ENCODE measurements around the gene ABHD14A. TPM values are rescaled to one million over a fixed set of nuclear protein-coding genes. Genes with fewer than 3 reads are reported as not detected.

The ABHD14A gene
- total RNA-seq, 1 experiment from 2014 or later, result 9.9 TPM

GRCh38 chr3:51963951-51964451 lies 10.9 kb upstream of the ABHD14A start:
- no peaks in the 10 kb centered on the region for H4K20me1 ChIP-seq (ENCODE audit: insufficient read depth)
- H3K79me2 ChIP-seq (ENCODE audit: low read depth), result no peaks in the 10 kb centered on the region
- H3K36me3 ChIP-seq (ENCODE audit: low read depth), result no peaks in the 10 kb centered on the region
- DNase-seq, result no peak
- no peak overlapping the region for H3K4me2 ChIP-seq
- POLR2A ChIA-PET (ENCODE audit: unreplicated experiment), result no interaction called here
- CTCF ChIA-PET, result interaction anchor here (0.6 kb wide), 1 partner anchor 1107 kb away, joined by 6 read pairs; no protein-coding TSS in a partner anchor
- no peaks in the 10 kb centered on the region for H3K9me3 ChIP-seq (ENCODE audit: insufficient read depth, low read depth)
- peaks cover 6% of the 10 kb centered on the region; the same call in 1 of the 2 replicates for H3F3A ChIP-seq (ENCODE audit: insufficient read depth, low read depth)
- no peak for TF ChIP-seq EZH2 (IDR thresholded peaks at IDR 0.05; ENCODE audit: low read depth)
- TF ChIP-seq, protein P1, sequence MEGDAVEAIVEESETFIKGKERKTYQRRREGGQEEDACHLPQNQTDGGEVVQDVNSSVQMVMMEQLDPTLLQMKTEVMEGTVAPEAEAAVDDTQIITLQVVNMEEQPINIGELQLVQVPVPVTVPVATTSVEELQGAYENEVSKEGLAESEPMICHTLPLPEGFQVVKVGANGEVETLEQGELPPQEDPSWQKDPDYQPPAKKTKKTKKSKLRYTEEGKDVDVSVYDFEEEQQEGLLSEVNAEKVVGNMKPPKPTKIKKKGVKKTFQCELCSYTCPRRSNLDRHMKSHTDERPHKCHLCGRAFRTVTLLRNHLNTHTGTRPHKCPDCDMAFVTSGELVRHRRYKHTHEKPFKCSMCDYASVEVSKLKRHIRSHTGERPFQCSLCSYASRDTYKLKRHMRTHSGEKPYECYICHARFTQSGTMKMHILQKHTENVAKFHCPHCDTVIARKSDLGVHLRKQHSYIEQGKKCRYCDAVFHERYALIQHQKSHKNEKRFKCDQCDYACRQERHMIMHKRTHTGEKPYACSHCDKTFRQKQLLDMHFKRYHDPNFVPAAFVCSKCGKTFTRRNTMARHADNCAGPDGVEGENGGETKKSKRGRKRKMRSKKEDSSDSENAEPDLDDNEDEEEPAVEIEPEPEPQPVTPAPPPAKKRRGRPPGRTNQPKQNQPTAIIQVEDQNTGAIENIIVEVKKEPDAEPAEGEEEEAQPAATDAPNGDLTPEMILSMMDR (conservative IDR thresholded peaks at IDR 0.05), result no peak
- intact Hi-C loops (cut with micrococcal nuclease; ENCODE audit: unreplicated experiment), result no loop called here
- H3K4me3 ChIP-seq, result no peak overlapping the region
- H3K9me2 ChIP-seq (ENCODE audit: insufficient read depth), result no peaks in the 10 kb centered on the region
- no peaks in the 10 kb centered on the region for H3K27me3 ChIP-seq (ENCODE audit: insufficient read depth, low read depth)
- H3K4me1 ChIP-seq (replicated peaks; ENCODE audit: insufficient read depth), result peaks cover 4% of the 10 kb centered on the region; the same call in 1 of the 2 replicates
- BruUV-seq (replicated peaks), result no TSS peak
- no peak overlapping the region for H3K27ac ChIP-seq
- H2AFZ ChIP-seq, result no peak overlapping the region

DNA sequence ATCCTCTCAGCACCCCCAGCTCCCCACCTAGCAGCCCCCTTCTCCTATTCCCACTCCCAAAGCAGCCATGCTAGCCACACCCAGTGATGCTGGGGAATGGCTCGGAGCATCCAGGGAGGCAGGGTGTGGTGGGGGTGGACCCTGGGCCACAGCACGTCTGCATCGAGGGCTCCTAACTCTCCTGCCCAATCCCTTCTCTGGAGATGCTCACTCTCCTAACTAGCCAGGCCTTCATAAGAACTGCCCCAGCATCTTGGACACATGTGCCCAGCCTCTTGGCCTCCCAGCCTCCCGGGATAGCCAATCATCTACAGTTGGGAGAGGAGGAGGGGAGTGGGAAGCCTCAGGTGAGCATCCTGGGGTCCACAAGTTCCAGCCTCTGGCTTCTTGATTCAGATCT lies 10.3 kb upstream of the ABHD14A start:
- no peak for DNase-seq
- Histone ChIP-seq H3K9me3 (ENCODE audit: insufficient read depth, low read depth) (no peaks in the 10 kb centered on the region), H4K20me1 (ENCODE audit: insufficient read depth) (no peaks in the 10 kb centered on the region), H2AFZ (no peak overlapping the region), H3K4me3 (no peak overlapping the region), H3K27me3 (ENCODE audit: insufficient read depth, low read depth) (no peaks in the 10 kb centered on the region), H3K4me1 (replicated peaks; ENCODE audit: insufficient read depth) (peaks cover 4% of the 10 kb centered on the region; the same call in 1 of the 2 replicates), H3K79me2 (ENCODE audit: low read depth) (no peaks in the 10 kb centered on the region), H3K36me3 (ENCODE audit: low read depth) (no peaks in the 10 kb centered on the region), H3K9me2 (ENCODE audit: insufficient read depth) (no peaks in the 10 kb centered on the region), H3K4me2 (no peak overlapping the region), H3F3A (ENCODE audit: insufficient read depth, low read depth) (peaks cover 12% of the 10 kb centered on the region), H3K27ac (no peak overlapping the region)
- CTCF ChIA-PET, result no interaction called here
- BruUV-seq (replicated peaks), result no TSS peak
- TF ChIP-seq, protein P1 (conservative IDR thresholded peaks at IDR 0.05), result no peak
- TF ChIP-seq EZH2 (IDR thresholded peaks at IDR 0.05; ENCODE audit: low read depth), result no peak
- POLR2A ChIA-PET (ENCODE audit: unreplicated experiment), result no interaction called here
- intact Hi-C loops (cut with micrococcal nuclease; ENCODE audit: unreplicated experiment), result no loop called here

- no peak for TF ChIP-seq EZH2 (IDR thresholded peaks at IDR 0.05; ENCODE audit: low read depth)
- TF ChIP-seq, protein P1 (conservative IDR thresholded peaks at IDR 0.05), result no peak
- ChIA-PET CTCF (no interaction called here), POLR2A (ENCODE audit: unreplicated experiment) (no interaction called here)
- DNase-seq, result no peak
- no peaks in the 10 kb centered on the region for H4K20me1 ChIP-seq (ENCODE audit: insufficient read depth)
- no peak overlapping the region for H3K4me2 ChIP-seq
- intact Hi-C loops (cut with micrococcal nuclease; ENCODE audit: unreplicated experiment), result no loop called here
- H3K79me2 ChIP-seq (ENCODE audit: low read depth), result no peaks in the 10 kb centered on the region
- H3K27me3 ChIP-seq (ENCODE audit: insufficient read depth, low read depth), result no peaks in the 10 kb centered on the region
- no peaks in the 10 kb centered on the region for H3K9me3 ChIP-seq (ENCODE audit: insufficient read depth, low read depth)
- H3F3A ChIP-seq (ENCODE audit: insufficient read depth, low read depth), result peaks cover 21% of the 10 kb centered on the region
- H2AFZ ChIP-seq, result no peak overlapping the region
- no peaks in the 10 kb centered on the region for H3K36me3 ChIP-seq (ENCODE audit: low read depth)
- H3K27ac ChIP-seq, result no peak overlapping the region
- BruUV-seq (replicated peaks), result no TSS peak
- no peak overlapping the region for H3K4me3 ChIP-seq
- H3K9me2 ChIP-seq (ENCODE audit: insufficient read depth), result no peaks in the 10 kb centered on the region
- peaks cover 4% of the 10 kb centered on the region; the same call in 1 of the 2 replicates for H3K4me1 ChIP-seq (replicated peaks; ENCODE audit: insufficient read depth)
These were observed 8.8 kb upstream of the ABHD14A start for GRCh38 chr3:51966016-51966415.

Measured in PC-9 (cell line).